HepG2 (cell line): Measurements from ENCODE around the gene FETUB. TPM values are rescaled to one million over a fixed set of nuclear protein-coding genes. Genes with fewer than 3 reads are reported as not detected.

Experiments
- CCDC6 ChIP-seq: sonication (generic); formaldehyde crosslinking; IDR thresholded peaks from 2 replicates; pipeline ENCODE4 v1.8.1; 2022; ENCODE audit warnings: mild to moderate bottlenecking, missing genetic modification reagents, moderate library complexity
- EED ChIP-seq: sonication (generic); formaldehyde crosslinking; IDR thresholded peaks from 2 replicates; pipeline ENCODE4 v1.5.0; 2020; ENCODE audit warnings: mild to moderate bottlenecking, missing genetic modification reagents
- ETV6 ChIP-seq: sonication (generic); formaldehyde crosslinking; conservative IDR thresholded peaks from 2 replicates; pipeline ENCODE4 v1.4.0; 2020; ENCODE audit warnings: missing genetic modification reagents
- FOXA1 ChIP-seq, 2 experiments: fragments of 450-650 bp in 1 of 2; sonication (generic) in 1 of 2; formaldehyde crosslinking in 1 of 2; IDR thresholded peaks; 2 replicates each; pipeline versions ENCODE4 v1.4.0 to v1.6.1; 2016 to 2020; ENCODE audit warnings: missing genetic modification reagents in 1 of 2
- HMGXB4 ChIP-seq, 2 experiments: sonication (generic) in 1 of 2; formaldehyde crosslinking in 1 of 2; IDR thresholded peaks; 2 replicates each; pipeline versions ENCODE4 v1.4.0 to v1.6.1; 2018 to 2020; ENCODE audit warnings: missing genetic modification reagents in 2 of 2, borderline replicate concordance in 1 of 2, low read depth in 1 of 2, mild to moderate bottlenecking in 1 of 2, missing biosample characterization in 1 of 2
- MBD4 ChIP-seq: IDR thresholded peaks from 2 replicates; pipeline ENCODE4 v1.6.1; 2012; ENCODE audit warnings: low read length, inconsistent platforms, borderline replicate concordance
- MEIS2 ChIP-seq: sonication (generic); formaldehyde crosslinking; IDR thresholded peaks from 2 replicates; pipeline ENCODE4 v1.9.0; 2021; ENCODE audit warnings: mild to moderate bottlenecking, missing genetic modification reagents
- PHF21A ChIP-seq: sonication (generic); formaldehyde crosslinking; IDR thresholded peaks from 2 replicates; pipeline ENCODE4 v1.5.0; 2020; ENCODE audit warnings: mild to moderate bottlenecking, missing genetic modification reagents
- RXRB ChIP-seq: IDR thresholded peaks from 2 replicates; pipeline ENCODE4 v1.6.1; 2016; ENCODE audit warnings: borderline replicate concordance, missing genetic modification reagents, missing compliant biosample characterization
- SIN3B ChIP-seq: fragments of 150-350 bp; IDR thresholded peaks from 2 replicates; pipeline ENCODE4 v1.6.1; 2014; ENCODE audit warnings: low read length
- ZNF234 ChIP-seq: sonication (generic); formaldehyde crosslinking; conservative IDR thresholded peaks from 2 replicates; pipeline ENCODE4 v1.5.1; 2020; ENCODE audit warnings: mild to moderate bottlenecking, missing genetic modification reagents
- ZNF552 ChIP-seq: sonication (generic); formaldehyde crosslinking; IDR thresholded peaks from 2 replicates; pipeline ENCODE4 v1.9.0; 2022; ENCODE audit warnings: missing genetic modification reagents, mild to moderate bottlenecking, borderline replicate concordance
- ZNF674 ChIP-seq: sonication (generic); formaldehyde crosslinking; IDR thresholded peaks from 2 replicates; pipeline ENCODE4 v1.5.0; 2020; ENCODE audit warnings: low read depth, mild to moderate bottlenecking, missing genetic modification reagents
- polyA plus RNA-seq, 8 experiments: library from polyadenylated mRNA; depleted of rRNA in 3 of 8; stranded (reverse) in 7 of 8; unstranded in 1 of 8; fragments of >200 nt; fragmentation: Illumina TruSeq in 4 of 8; extraction: Trizol in 4 of 8; gene quantifications; 2 replicates each; pipeline versions ENCODE4 v1.2.1 to v1.2.3, GENCODE V29; 2011 to 2016; ENCODE audit warnings: low read depth in 4 of 8, missing spikeins in 1 of 8, mixed read lengths in 1 of 8; ENCODE audit not compliant: insufficient read depth in 1 of 8
- total RNA-seq, 5 experiments: library from RNA; depleted of rRNA; stranded (reverse); fragments of >200 nt; fragmentation: Illumina TruSeq; extraction: Trizol; gene quantifications; 2 replicates each; pipeline ENCODE4 v1.2.3, GENCODE V29; 2016; ENCODE audit warnings: low read depth in 1 of 5
- TF ChIP-seq, protein P1 (sequence below): sonication (generic); formaldehyde crosslinking; IDR thresholded peaks from 2 replicates; pipeline ENCODE4 v1.9.0; 2021; ENCODE audit warnings: mild to moderate bottlenecking, missing genetic modification reagents
- TF ChIP-seq, protein P2 (sequence below): fragments of 450-650 bp; IDR thresholded peaks from 2 replicates; pipeline ENCODE4 v1.6.1; 2017

FETUB gene
- total and polyA plus RNA-seq, 2 of the 13 experiments (the other 11 are each of a cell fraction or from before 2014, with no cell fraction given) = 2.1 to 4.4 TPM

DNA sequence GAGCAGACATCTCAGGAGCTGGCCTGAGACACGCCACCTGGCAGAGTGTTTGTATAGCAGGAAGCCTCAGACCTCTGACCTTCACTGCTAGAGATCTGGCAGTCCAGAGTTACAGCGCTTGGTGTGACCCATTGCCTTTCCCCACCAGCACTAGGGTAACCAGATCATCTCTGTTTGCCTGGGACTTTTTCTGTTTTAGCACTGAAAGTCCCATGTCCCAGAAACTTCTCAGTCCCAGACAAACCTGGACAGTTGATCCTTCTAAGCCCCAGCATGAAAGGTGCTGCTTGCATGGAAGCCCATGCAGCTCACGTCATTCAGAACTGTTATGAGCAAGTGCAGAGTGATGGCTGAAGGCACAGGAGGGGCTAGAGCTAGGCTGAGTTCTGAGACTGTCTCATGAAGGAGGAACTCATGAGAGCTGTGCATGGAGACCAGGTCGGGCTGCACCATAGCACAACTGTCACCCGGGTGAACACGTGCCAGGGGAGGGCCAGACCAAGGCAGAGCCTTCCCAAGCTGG, 45.5 kb upstream of the FETUB start (continued):
- TF ChIP-seq, protein P1, sequence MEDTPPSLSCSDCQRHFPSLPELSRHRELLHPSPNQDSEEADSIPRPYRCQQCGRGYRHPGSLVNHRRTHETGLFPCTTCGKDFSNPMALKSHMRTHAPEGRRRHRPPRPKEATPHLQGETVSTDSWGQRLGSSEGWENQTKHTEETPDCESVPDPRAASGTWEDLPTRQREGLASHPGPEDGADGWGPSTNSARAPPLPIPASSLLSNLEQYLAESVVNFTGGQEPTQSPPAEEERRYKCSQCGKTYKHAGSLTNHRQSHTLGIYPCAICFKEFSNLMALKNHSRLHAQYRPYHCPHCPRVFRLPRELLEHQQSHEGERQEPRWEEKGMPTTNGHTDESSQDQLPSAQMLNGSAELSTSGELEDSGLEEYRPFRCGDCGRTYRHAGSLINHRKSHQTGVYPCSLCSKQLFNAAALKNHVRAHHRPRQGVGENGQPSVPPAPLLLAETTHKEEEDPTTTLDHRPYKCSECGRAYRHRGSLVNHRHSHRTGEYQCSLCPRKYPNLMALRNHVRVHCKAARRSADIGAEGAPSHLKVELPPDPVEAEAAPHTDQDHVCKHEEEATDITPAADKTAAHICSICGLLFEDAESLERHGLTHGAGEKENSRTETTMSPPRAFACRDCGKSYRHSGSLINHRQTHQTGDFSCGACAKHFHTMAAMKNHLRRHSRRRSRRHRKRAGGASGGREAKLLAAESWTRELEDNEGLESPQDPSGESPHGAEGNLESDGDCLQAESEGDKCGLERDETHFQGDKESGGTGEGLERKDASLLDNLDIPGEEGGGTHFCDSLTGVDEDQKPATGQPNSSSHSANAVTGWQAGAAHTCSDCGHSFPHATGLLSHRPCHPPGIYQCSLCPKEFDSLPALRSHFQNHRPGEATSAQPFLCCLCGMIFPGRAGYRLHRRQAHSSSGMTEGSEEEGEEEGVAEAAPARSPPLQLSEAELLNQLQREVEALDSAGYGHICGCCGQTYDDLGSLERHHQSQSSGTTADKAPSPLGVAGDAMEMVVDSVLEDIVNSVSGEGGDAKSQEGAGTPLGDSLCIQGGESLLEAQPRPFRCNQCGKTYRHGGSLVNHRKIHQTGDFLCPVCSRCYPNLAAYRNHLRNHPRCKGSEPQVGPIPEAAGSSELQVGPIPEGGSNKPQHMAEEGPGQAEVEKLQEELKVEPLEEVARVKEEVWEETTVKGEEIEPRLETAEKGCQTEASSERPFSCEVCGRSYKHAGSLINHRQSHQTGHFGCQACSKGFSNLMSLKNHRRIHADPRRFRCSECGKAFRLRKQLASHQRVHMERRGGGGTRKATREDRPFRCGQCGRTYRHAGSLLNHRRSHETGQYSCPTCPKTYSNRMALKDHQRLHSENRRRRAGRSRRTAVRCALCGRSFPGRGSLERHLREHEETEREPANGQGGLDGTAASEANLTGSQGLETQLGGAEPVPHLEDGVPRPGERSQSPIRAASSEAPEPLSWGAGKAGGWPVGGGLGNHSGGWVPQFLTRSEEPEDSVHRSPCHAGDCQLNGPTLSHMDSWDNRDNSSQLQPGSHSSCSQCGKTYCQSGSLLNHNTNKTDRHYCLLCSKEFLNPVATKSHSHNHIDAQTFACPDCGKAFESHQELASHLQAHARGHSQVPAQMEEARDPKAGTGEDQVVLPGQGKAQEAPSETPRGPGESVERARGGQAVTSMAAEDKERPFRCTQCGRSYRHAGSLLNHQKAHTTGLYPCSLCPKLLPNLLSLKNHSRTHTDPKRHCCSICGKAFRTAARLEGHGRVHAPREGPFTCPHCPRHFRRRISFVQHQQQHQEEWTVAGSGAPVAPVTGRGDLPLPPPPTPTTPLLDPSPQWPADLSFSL (CRISPR knock-in tag) = no peak
- TF ChIP-seq, protein P2, sequence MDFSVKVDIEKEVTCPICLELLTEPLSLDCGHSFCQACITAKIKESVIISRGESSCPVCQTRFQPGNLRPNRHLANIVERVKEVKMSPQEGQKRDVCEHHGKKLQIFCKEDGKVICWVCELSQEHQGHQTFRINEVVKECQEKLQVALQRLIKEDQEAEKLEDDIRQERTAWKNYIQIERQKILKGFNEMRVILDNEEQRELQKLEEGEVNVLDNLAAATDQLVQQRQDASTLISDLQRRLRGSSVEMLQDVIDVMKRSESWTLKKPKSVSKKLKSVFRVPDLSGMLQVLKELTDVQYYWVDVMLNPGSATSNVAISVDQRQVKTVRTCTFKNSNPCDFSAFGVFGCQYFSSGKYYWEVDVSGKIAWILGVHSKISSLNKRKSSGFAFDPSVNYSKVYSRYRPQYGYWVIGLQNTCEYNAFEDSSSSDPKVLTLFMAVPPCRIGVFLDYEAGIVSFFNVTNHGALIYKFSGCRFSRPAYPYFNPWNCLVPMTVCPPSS = no peak
- TF ChIP-seq EED (CRISPR knock-in tag) (no peak), SIN3B (no peak), ETV6 (CRISPR knock-in tag) (no peak), ZNF234 (no peak), ZNF674 (CRISPR knock-in tag) (no peak), MBD4 (no peak), ZNF552 (CRISPR knock-in tag) (no peak), FOXA1 (IDR thresholded peaks at IDR 0.05) (no peak), FOXA1 (CRISPR knock-in tag; IDR thresholded peaks at IDR 0.05) (no peak), CCDC6 (CRISPR knock-in tag) (no peak), PHF21A (no peak; the same call in 1 of the 2 replicates), HMGXB4 (CRISPR knock-in tag; IDR thresholded peaks at IDR 0.05; ENCODE audit: borderline replicate concordance in 1 of 2, low read depth in 1 of 2) (no peak), RXRB (CRISPR knock-in tag) (peak; percentile 15; the same call in 1 of the 2 replicates), MEIS2 (CRISPR knock-in tag) (0 out of 2 replicates have a peak, but pooled peaks have one; percentile 14)
